ENCODE results near the gene PRLR. TPM values are rescaled to one million over a fixed set of nuclear protein-coding genes. Genes with fewer than 3 reads are reported as not detected.

PRLR gene
- total and polyA plus RNA-seq, 8 donors, result 0.61 to 16.6 (median 8.1) TPM

GRCh38 chr5:35012796-35013195 lies 217.5 kb downstream of the PRLR start:
- no peak for FAIRE-seq
- 90 to 97% methylated on average over 5 of the region's 5 CpGs for WGBS, 2 donors
- H3K4me3 ChIP-seq, result no peak overlapping the region
- intact Hi-C loops (cut with DNase I), result no loop called here
- no peak for TF ChIP-seq CTCF (IDR thresholded peaks at IDR 0.05)
- no peak overlapping the region for H3K27ac ChIP-seq
- H3K36me3 ChIP-seq, result no peaks in the 10 kb centered on the region
- H3K27me3 ChIP-seq, result no peaks in the 10 kb centered on the region
- no peak for ATAC-seq
- DNase-seq, result no peak
- H3K9me3 ChIP-seq, result no peaks in the 10 kb centered on the region
- no peaks in the 10 kb centered on the region for H3K4me1 ChIP-seq

GRCh38 chr5:35012365-35012764 lies 217.9 kb downstream of the PRLR start:
- DNase-seq (no peak), ATAC-seq (no peak), FAIRE-seq (no peak)
- Histone ChIP-seq H3K27me3 (no peaks in the 10 kb centered on the region), H3K4me1 (no peaks in the 10 kb centered on the region), H3K27ac (no peak overlapping the region), H3K4me3 (no peak overlapping the region), H3K9me3 (no peaks in the 10 kb centered on the region), H3K36me3 (no peaks in the 10 kb centered on the region)
- intact Hi-C loops (cut with DNase I), result no loop called here
- TF ChIP-seq CTCF (IDR thresholded peaks at IDR 0.05), result no peak
- 83 to 86% methylated on average over 3 of the region's 3 CpGs for WGBS, 2 donors

DNA sequence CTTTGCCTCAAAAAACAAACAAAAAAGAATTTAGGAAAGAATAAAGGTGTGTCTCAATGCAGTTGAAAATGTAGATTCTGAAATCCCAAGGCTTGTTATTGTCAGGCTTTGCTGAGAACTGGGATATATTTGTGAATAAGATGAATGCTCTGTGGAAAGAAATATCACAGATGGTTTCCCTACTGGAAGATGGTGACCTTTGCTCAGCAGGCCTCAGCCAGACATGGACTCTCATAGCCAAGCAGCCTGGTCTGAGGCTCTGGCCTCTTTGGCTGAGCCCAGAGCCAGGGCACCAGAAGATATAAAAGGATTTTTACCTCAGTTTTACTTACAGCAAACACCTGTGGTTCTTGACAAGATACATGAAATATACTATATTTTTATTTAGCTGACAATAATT lies 219.6 kb downstream of the PRLR start:
- H3K36me3 ChIP-seq, result no peaks in the 10 kb centered on the region
- H3K27ac ChIP-seq, result no peak overlapping the region
- H3K27me3 ChIP-seq, result no peaks in the 10 kb centered on the region
- FAIRE-seq (no peak), DNase-seq (no peak), ATAC-seq (no peak)
- no peak for TF ChIP-seq CTCF (IDR thresholded peaks at IDR 0.05)
- intact Hi-C loops (cut with DNase I), result no loop called here
- no peaks in the 10 kb centered on the region for H3K9me3 ChIP-seq
- no peak overlapping the region for H3K4me3 ChIP-seq
- no peaks in the 10 kb centered on the region for H3K4me1 ChIP-seq

GRCh38 chr5:35009657-35010056 lies 220.6 kb downstream of the PRLR start:
- DNase-seq (no peak), ATAC-seq (no peak), FAIRE-seq (no peak)
- WGBS, 2 donors, result 83 to 85% methylated on average over 3 of the region's 3 CpGs
- TF ChIP-seq CTCF (IDR thresholded peaks at IDR 0.05), result no peak
- no peaks in the 10 kb centered on the region for H3K36me3 ChIP-seq
- H3K9me3 ChIP-seq, result no peaks in the 10 kb centered on the region
- H3K27ac ChIP-seq, result no peak overlapping the region
- H3K4me3 ChIP-seq, result no peak overlapping the region
- intact Hi-C loops (cut with DNase I), result no loop called here
- H3K27me3 ChIP-seq, result no peaks in the 10 kb centered on the region
- H3K4me1 ChIP-seq, result no peaks in the 10 kb centered on the region

- intact Hi-C loops (cut with DNase I), result no loop called here
Observed at GRCh38 chr5:35009019-35009418, 221.3 kb downstream of the PRLR start.

More at GRCh38 chr5:35009019-35009418, 221.3 kb downstream of the PRLR start:
- no peak for FAIRE-seq
- no peak for DNase-seq
- no peaks in the 10 kb centered on the region for H3K27me3 ChIP-seq
- no peaks in the 10 kb centered on the region for H3K36me3 ChIP-seq
- WGBS, 2 donors, result 73 to 77% methylated on average over 2 of the region's 2 CpGs
- H3K4me3 ChIP-seq, result no peak overlapping the region
- H3K9me3 ChIP-seq, result no peaks in the 10 kb centered on the region
- no peaks in the 10 kb centered on the region for H3K4me1 ChIP-seq
- no peak for TF ChIP-seq CTCF (IDR thresholded peaks at IDR 0.05)
- no peak for ATAC-seq
- no peak overlapping the region for H3K27ac ChIP-seq
